ENCODE results near the gene MUC4. TPM values are rescaled to one million over a fixed set of nuclear protein-coding genes. Genes with fewer than 3 reads are reported as not detected.
"Not testable (repeated sequence)": the region's sequence is repeated elsewhere in the genome, so short reads cannot be mapped to it uniquely, and the experiment has no call there.

MUC4 gene
- total RNA-seq, 4 donors from 2014 or later = 0.19 to 3.0 (median 0.47) TPM; not detected in 1

- not testable (repeated sequence) for H3K4me3 ChIP-seq, ATAC-seq, H3K27ac ChIP-seq, H3K9me3 ChIP-seq, H3K36me3 ChIP-seq, H3K4me1 ChIP-seq
- peaks cover 23% of the 10 kb centered on the region for H3K27me3 ChIP-seq
- 81 to 85% methylated on average over 10 to 12 of the region's 12 CpGs for WGBS, 2 donors (ENCODE audit: low coverage in 1 of 2)
These were observed 30.5 kb downstream of the MUC4 start for GRCh38 chr3:195781236-195781635.

DNA sequence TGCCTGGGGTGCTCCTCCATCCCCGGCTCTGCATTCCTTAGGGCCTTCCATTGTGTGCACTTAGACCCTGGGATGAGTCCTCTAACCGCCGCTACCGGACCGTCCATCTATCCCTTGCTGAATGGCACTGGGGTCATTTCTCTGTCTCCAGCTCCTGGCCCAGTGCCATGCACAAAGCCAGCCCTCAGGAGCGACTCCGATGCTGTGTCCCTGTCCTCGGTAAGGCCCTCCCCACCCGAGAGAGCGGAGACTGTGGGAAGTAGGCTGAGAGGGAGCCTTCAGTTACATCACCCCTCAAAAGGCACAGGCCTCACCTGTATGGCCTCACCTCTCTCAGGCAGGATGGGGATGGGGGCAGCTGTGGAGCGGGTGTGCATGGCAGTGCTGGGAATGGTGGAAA lies 33.8 kb downstream of the MUC4 start:
- no peak for TF ChIP-seq EP300 (IDR thresholded peaks at IDR 0.05)
- no peak for TF ChIP-seq POLR2AphosphoS5 (IDR thresholded peaks at IDR 0.05)
- TF ChIP-seq POLR2A (IDR thresholded peaks at IDR 0.05) = no peak
- TF ChIP-seq CTCF (IDR thresholded peaks at IDR 0.05) = no peak
- H3K36me3 ChIP-seq = no peaks in the 10 kb centered on the region
- H3K4me3 ChIP-seq = no peak overlapping the region
- no peak overlapping the region for H3K27ac ChIP-seq
- H3K4me1 ChIP-seq = no peaks in the 10 kb centered on the region
- 88 to 100% methylated on average over 3 to 6 of the region's 11 CpGs for WGBS, 2 donors (ENCODE audit: low coverage in 1 of 2)
- ATAC-seq = no peak
- H3K9me3 ChIP-seq = no peaks in the 10 kb centered on the region
- H3K27me3 ChIP-seq = peaks cover 9% of the 10 kb centered on the region

DNA sequence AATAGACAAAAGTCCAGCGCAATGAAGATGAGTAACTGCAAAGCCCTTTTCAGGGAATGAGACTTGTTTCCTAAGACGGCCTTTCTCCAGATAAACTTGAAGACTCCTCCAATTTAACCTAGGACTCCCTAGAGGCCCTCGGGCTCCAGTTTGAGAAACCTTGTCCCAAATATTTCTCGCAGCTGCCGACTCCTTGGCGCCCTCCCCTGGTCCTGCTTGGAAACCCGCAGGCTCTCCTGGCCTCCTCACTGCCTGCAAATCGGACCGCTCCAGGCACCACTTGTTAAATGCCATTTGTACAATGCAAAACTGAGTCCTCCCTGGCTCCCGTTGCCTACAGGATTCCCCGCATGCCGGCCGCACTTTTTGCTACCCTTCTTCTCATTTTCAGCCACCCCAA lies 36.8 kb downstream of the MUC4 start:
- no peaks in the 10 kb centered on the region for H3K4me1 ChIP-seq
- 10 to 48% methylated on average over 8 to 12 of the region's 13 CpGs for WGBS, 2 donors (ENCODE audit: low coverage in 1 of 2)

GRCh38 chr3:195773956-195774537 lies 37.7 kb downstream of the MUC4 start:
- no peak for ATAC-seq
- 89% methylated on average over 16 of the region's 23 CpGs; no CpG with 5 or more reads in 1 of the 2 donors for WGBS, 2 donors (ENCODE audit: low coverage in 1 of 2)
- Histone ChIP-seq H3K4me3 (no peak overlapping the region), H3K27ac (no peak overlapping the region), H3K4me1 (no peaks in the 10 kb centered on the region), H3K27me3 (peaks cover 9% of the 10 kb centered on the region), H3K9me3 (no peaks in the 10 kb centered on the region), H3K36me3 (no peaks in the 10 kb centered on the region)
- no peak for TF ChIP-seq CTCF (IDR thresholded peaks at IDR 0.05)

More for the DNA sequence above, 36.8 kb downstream of the MUC4 start:
- H3K27ac ChIP-seq = no peak overlapping the region
- no peaks in the 10 kb centered on the region for H3K36me3 ChIP-seq
- ATAC-seq = peak; percentile 58
- no peaks in the 10 kb centered on the region for H3K9me3 ChIP-seq
- H3K4me3 ChIP-seq = no peak overlapping the region
- no peak for TF ChIP-seq EP300 (IDR thresholded peaks at IDR 0.05)
- TF ChIP-seq POLR2AphosphoS5 (IDR thresholded peaks at IDR 0.05) = no peak
- TF ChIP-seq POLR2A (IDR thresholded peaks at IDR 0.05) = no peak
- peak in 3 of 4 experiments; percentile 27 to 60 (median 54) for TF ChIP-seq CTCF (IDR thresholded peaks at IDR 0.05)
- H3K27me3 ChIP-seq = peaks cover 9% of the 10 kb centered on the region

DNA sequence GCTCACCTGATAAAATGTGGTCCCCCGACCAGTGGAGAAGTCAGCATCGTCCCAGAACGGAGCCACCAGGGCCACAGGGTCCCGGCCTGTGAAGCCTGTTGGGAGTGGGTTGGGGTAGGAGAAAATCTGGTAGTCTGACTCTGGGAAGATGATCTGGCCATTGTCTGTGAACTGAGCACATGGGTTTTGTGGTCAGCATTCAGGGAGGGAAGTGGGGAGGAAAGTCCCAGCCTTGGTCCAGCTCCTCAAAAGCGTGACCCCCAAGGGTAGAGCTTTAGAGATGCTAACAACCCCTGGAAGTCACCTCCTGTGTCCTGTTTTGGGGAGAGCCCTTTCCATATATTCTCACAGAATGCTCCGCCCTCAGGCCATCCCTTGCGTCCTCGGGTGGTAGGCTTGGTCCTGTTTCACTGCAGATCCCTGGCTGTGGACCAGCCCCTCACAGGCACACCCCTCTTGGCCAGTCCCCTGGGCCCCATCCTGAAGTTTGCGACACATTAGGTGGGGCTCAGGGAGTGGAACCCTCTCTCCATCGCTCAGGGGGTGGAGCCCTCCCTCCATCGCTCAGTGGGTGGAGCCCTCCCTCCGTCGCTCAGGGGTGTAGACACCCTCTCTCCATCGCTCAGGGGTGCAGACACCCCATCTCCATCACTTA lies 40.0 kb downstream of the MUC4 start:
- H3K4me1 ChIP-seq = no peaks in the 10 kb centered on the region
- H3K4me3 ChIP-seq = no peak overlapping the region
- H3K27me3 ChIP-seq = no peaks in the 10 kb centered on the region
- no peaks in the 10 kb centered on the region for H3K9me3 ChIP-seq
- H3K27ac ChIP-seq = no peak overlapping the region
- H3K36me3 ChIP-seq = no peaks in the 10 kb centered on the region
- ATAC-seq = no peak
- WGBS, 2 donors (ENCODE audit: low coverage in 1 of 2) = 67 to 90% methylated on average over 2 to 3 of the region's 14 CpGs
- no peak for TF ChIP-seq CTCF (IDR thresholded peaks at IDR 0.05)
- TF ChIP-seq EP300 (IDR thresholded peaks at IDR 0.05) = no peak
- TF ChIP-seq POLR2AphosphoS5 (IDR thresholded peaks at IDR 0.05) = no peak
- no peak for TF ChIP-seq POLR2A (IDR thresholded peaks at IDR 0.05)

- H3K4me1 ChIP-seq, H3K27ac ChIP-seq, ATAC-seq, H3K27me3 ChIP-seq, H3K4me3 ChIP-seq, H3K36me3 ChIP-seq, H3K9me3 ChIP-seq: not testable (repeated sequence)
- 83 to 98% methylated on average over 1 to 7 of the region's 28 CpGs for WGBS, 2 donors (ENCODE audit: low coverage in 1 of 2)
These were observed 40.7 kb downstream of the MUC4 start for GRCh38 chr3:195770841-195771645.

Data from gastroesophageal sphincter (tissue), 4 donors.